ENCODE results near the gene ICA1L. TPM values are rescaled to one million over a fixed set of nuclear protein-coding genes. Genes with fewer than 3 reads are reported as not detected.
"Not testable (repeated sequence)": the region's sequence is repeated elsewhere in the genome, so short reads cannot be mapped to it uniquely, and the experiment has no call there.

ICA1L gene
- total RNA-seq, 3 donors from 2014 or later: 1.6 to 12.7 (median 2.6) TPM

- H3K4me3 ChIP-seq: no peak overlapping the region
- no peak for DNase-seq
- H3K36me3 ChIP-seq (ENCODE audit: low read depth): no peaks in the 10 kb centered on the region
- H3K4me1 ChIP-seq (ENCODE audit: low read depth): peaks cover 8% of the 10 kb centered on the region
- no peaks in the 10 kb centered on the region for H3K9me3 ChIP-seq
- no peak for ATAC-seq
- intact Hi-C loops (cut with DNase I, micrococcal nuclease): no loop called here
- TF ChIP-seq CTCF (IDR thresholded peaks at IDR 0.05): no peak
Observed at GRCh38 chr2:202910698-202911097, 39.1 kb upstream of the ICA1L start.

- intact Hi-C loops (cut with DNase I, micrococcal nuclease); H3K36me3 ChIP-seq (ENCODE audit: low read depth); H3K4me3 ChIP-seq; H3K4me1 ChIP-seq (ENCODE audit: low read depth); DNase-seq; H3K9me3 ChIP-seq; ATAC-seq: not testable (repeated sequence)
Observed at GRCh38 chr2:202910250-202910649, 38.7 kb upstream of the ICA1L start.

- Histone ChIP-seq H3K4me1 (ENCODE audit: low read depth) (peaks cover 8% of the 10 kb centered on the region), H3K9me3 (no peaks in the 10 kb centered on the region), H3K4me3 (no peak overlapping the region), H3K36me3 (ENCODE audit: low read depth) (no peaks in the 10 kb centered on the region)
- no peak for DNase-seq
- intact Hi-C loops (cut with DNase I, micrococcal nuclease): no loop called here
- no peak for TF ChIP-seq CTCF (IDR thresholded peaks at IDR 0.05)
- no peak for ATAC-seq
Observed at GRCh38 chr2:202909394-202910192, 38.0 kb upstream of the ICA1L start.

GRCh38 chr2:202908186-202908585 lies 36.6 kb upstream of the ICA1L start:
- no peaks in the 10 kb centered on the region for H3K9me3 ChIP-seq
- ATAC-seq: no peak
- H3K4me1 ChIP-seq (ENCODE audit: low read depth): peaks cover 8% of the 10 kb centered on the region
- no peaks in the 10 kb centered on the region for H3K36me3 ChIP-seq (ENCODE audit: low read depth)
- intact Hi-C loops (cut with DNase I, micrococcal nuclease): no loop called here
- no peak for DNase-seq
- TF ChIP-seq CTCF (IDR thresholded peaks at IDR 0.05): no peak
- H3K4me3 ChIP-seq: no peak overlapping the region

GRCh38 chr2:202905507-202905906 lies 33.9 kb upstream of the ICA1L start:
- H3K36me3 ChIP-seq (ENCODE audit: low read depth); H3K4me1 ChIP-seq (ENCODE audit: low read depth); H3K4me3 ChIP-seq; intact Hi-C loops (cut with DNase I, micrococcal nuclease); H3K9me3 ChIP-seq; ATAC-seq; DNase-seq: not testable (repeated sequence)

- H3K4me3 ChIP-seq: no peak overlapping the region
- no peak for TF ChIP-seq CTCF (IDR thresholded peaks at IDR 0.05)
- H3K9me3 ChIP-seq: no peaks in the 10 kb centered on the region
- no peaks in the 10 kb centered on the region for H3K36me3 ChIP-seq (ENCODE audit: low read depth)
- no peaks in the 10 kb centered on the region for H3K4me1 ChIP-seq (ENCODE audit: low read depth)
- no peak for ATAC-seq
- DNase-seq: no peak
- intact Hi-C loops (cut with DNase I, micrococcal nuclease): no loop called here
Observed at GRCh38 chr2:202885190-202885589, 13.6 kb upstream of the ICA1L start.
